ENCODE measurements around the gene NAA40.

NAA40 gene

DNA sequence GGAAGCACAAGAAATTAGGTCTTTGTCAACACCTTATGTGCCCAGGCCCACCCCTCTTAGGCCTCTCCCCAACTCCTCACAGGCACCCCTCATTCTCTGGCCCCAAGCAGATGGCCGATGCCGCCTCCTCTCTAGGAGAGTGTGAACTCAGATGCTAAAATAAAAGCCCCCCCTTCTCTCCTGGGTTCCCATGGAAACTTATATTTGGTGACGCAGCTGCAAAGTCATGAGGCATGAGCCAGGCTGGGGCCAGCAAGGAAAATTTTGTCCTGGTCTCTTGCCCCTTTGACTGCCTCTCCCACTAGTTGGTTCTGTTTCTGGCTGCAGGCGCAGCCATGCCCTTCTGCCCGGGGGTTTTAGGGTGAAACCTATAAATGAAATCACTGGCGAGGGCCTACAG is 33.6 kb upstream of the NAA40 start:
- DNase-seq (ENCODE audit: insufficient read length, low spot score), result no peak
- no peak for FAIRE-seq
- TF ChIP-seq PAX5 (IDR thresholded peaks at IDR 0.05; ENCODE audit: insufficient read depth, low read length, severe bottlenecking), result no peak

DNA sequence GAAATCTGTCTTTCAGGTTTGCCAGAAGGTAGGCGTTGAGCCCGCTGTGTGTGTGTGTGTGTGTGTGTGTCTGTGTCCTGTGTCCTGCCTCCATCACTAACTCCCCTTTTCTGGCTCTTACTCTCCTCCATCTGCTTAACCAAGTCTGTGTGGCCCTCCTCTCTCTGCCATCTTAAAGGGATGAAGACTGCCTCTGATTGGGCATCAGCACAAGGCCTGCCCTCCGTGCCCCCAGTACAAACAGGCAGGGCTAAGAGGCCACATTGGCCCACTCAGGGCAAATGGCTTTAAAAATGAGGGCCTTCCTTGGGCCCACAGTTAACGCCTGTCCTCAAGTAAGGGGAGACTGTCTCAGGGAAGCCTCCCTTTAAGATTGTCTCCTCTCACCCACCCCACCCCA is 32.7 kb upstream of the NAA40 start:
- FAIRE-seq (no peak), DNase-seq (ENCODE audit: insufficient read length, low spot score) (no peak)

DNA sequence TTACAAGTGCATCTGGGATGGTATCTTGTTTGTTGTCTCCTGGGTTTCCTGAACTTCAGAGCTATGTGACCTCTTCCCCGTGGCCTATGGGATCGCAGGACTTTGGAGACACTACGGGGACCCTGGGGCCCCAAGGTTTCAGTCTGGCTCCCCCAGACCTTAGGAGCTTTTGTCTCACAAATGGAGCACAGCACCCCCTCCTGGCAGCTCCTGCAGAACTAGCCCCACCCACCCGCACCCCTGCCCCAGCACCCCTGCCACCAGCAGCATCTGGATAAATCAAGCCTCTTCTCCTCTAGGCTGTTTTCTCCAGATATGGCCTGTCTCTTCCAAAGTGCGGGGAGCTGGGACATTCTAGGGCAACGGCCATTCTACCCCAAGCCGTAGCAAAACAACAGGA is 32.2 kb upstream of the NAA40 start:
- TF ChIP-seq POU2F2 (IDR thresholded peaks at IDR 0.05; ENCODE audit: low read depth, low read length) (no peak), PAX5 (IDR thresholded peaks at IDR 0.05; ENCODE audit: insufficient read depth, low read length, severe bottlenecking) (no peak)
- no peak for FAIRE-seq
- DNase-seq (ENCODE audit: insufficient read length, low spot score), result no peak

More for the DNA sequence above, 32.7 kb upstream of the NAA40 start:
- TF ChIP-seq POLR2AphosphoS5 (IDR thresholded peaks at IDR 0.05; ENCODE audit: low read depth, low read length) (no peak), PAX5 (IDR thresholded peaks at IDR 0.05; ENCODE audit: insufficient read depth, low read length, severe bottlenecking) (no peak), TAF1 (IDR thresholded peaks at IDR 0.05; ENCODE audit: low read depth, low read length) (no peak), SPI1 (IDR thresholded peaks at IDR 0.05; ENCODE audit: low read depth, low read length) (no peak), POLR2A (IDR thresholded peaks at IDR 0.05; ENCODE audit: low read depth, low read length) (no peak), POU2F2 (IDR thresholded peaks at IDR 0.05; ENCODE audit: low read depth, low read length) (no peak)

DNA sequence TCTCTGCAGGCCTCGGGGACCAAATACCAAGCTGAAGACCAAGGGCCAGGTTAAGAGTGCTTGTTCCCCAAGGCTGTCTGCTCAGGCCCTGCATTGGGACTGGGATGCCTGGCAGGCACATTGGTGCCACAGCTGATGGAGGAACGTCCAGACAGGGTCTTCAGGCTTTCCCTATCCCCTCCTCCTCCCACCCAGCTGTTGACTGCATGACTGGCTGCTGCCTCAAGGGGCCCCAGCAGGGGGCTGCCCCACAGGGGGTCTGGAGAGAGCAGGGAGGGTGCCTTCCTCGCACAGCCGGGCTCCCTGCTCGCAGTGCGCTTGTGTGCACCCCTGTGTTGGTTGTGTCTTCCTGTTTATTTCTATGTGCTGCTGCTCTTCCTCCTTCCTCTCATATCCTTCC is 31.7 kb upstream of the NAA40 start:
- TF ChIP-seq POLR2A (IDR thresholded peaks at IDR 0.05; ENCODE audit: low read depth, low read length) (no peak), PAX5 (IDR thresholded peaks at IDR 0.05; ENCODE audit: insufficient read depth, low read length, severe bottlenecking) (no peak), POU2F2 (IDR thresholded peaks at IDR 0.05; ENCODE audit: low read depth, low read length) (no peak), POLR2AphosphoS5 (IDR thresholded peaks at IDR 0.05; ENCODE audit: low read depth, low read length) (no peak), SPI1 (IDR thresholded peaks at IDR 0.05; ENCODE audit: low read depth, low read length) (no peak), TAF1 (IDR thresholded peaks at IDR 0.05; ENCODE audit: low read depth, low read length) (no peak)
- peak; percentile 16 for FAIRE-seq
- DNase-seq (ENCODE audit: insufficient read length, low spot score), result no peak

DNA sequence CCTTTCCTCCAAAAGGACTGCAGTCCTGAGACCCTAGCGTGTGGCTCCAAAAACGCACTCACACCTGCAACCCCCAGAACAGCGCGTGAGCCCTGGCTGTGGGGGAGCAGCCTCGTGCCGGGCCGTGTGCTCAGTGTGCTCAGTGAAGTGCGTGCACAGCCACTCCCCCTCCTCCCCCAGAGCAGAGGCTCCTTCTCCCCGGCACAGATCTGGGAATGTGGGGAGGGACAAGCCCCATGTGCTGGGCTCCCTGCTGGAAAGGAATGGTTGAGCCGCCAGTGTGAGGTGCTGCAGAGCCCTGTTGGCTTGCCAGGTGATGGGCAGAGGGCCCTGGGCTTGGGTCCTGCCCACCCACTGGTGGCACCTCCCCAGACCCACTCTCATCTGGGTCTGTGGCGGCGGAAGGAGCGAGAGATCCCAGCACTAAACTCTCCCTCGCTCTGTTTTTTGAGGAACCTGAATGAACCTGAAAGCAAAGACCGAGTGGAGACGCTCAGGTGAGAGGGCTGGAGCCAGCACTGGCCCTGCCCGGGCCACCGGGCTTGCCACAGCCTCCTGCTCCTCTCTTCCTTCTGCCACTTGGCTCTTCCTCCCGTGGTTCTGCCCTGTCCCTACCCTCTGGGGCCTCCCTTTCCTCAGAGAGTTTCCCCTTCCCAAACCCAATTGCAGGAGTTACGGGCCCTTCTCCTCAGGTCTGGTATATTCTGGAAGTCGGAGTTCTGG is 30.8 kb upstream of the NAA40 start:
- no peak for DNase-seq (ENCODE audit: insufficient read length, low spot score)
- no peak for FAIRE-seq
- no peak for TF ChIP-seq POLR2A (IDR thresholded peaks at IDR 0.05; ENCODE audit: low read depth, low read length)
- no peak for TF ChIP-seq POLR2AphosphoS5 (IDR thresholded peaks at IDR 0.05; ENCODE audit: low read depth, low read length)
- TF ChIP-seq TAF1 (IDR thresholded peaks at IDR 0.05; ENCODE audit: low read depth, low read length), result no peak
- TF ChIP-seq PAX5 (IDR thresholded peaks at IDR 0.05; ENCODE audit: insufficient read depth, low read length, severe bottlenecking), result no peak
- TF ChIP-seq POU2F2 (IDR thresholded peaks at IDR 0.05; ENCODE audit: low read depth, low read length), result no peak
- TF ChIP-seq SPI1 (IDR thresholded peaks at IDR 0.05; ENCODE audit: low read depth, low read length), result no peak

DNA sequence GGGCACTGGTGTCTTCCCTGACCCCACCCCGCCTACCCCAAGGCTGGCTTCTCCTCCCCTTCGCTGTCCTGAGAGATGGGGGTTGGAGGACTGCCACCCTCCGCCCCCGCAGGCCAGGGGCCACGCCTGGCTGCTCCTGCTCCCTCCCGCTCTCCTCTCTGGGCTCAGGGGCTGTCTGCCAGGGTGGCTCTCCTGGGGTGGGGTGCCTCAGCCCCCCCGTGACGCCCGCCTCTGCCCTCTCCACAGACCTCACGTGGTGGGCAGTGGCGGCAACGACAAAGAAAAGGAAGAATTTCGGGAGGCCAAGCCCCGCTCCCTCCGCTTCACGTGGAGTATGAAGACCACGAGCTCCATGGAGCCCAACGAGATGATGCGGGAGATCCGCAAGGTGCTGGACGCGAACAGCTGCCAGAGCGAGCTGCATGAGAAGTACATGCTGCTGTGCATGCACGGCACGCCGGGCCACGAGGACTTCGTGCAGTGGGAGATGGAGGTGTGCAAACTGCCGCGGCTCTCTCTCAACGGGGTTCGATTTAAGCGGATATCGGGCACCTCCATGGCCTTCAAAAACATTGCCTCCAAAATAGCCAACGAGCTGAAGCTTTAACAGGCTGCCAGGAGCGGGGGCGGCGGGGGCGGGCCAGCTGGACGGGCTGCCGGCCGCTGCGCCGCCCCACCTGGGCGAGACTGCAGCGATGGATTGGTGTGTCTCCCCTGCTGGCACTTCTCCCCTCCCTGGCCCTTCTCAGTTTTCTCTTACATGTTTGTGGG is 30.0 kb upstream of the NAA40 start:
- DNase-seq (ENCODE audit: insufficient read length, low spot score) (no peak), FAIRE-seq (no peak)
- TF ChIP-seq POLR2A (IDR thresholded peaks at IDR 0.05; ENCODE audit: low read depth, low read length) (no peak), POLR2AphosphoS5 (IDR thresholded peaks at IDR 0.05; ENCODE audit: low read depth, low read length) (no peak), PAX5 (IDR thresholded peaks at IDR 0.05; ENCODE audit: insufficient read depth, low read length, severe bottlenecking) (no peak), POU2F2 (IDR thresholded peaks at IDR 0.05; ENCODE audit: low read depth, low read length) (no peak), SPI1 (IDR thresholded peaks at IDR 0.05; ENCODE audit: low read depth, low read length) (no peak), TAF1 (IDR thresholded peaks at IDR 0.05; ENCODE audit: low read depth, low read length) (no peak)

DNA sequence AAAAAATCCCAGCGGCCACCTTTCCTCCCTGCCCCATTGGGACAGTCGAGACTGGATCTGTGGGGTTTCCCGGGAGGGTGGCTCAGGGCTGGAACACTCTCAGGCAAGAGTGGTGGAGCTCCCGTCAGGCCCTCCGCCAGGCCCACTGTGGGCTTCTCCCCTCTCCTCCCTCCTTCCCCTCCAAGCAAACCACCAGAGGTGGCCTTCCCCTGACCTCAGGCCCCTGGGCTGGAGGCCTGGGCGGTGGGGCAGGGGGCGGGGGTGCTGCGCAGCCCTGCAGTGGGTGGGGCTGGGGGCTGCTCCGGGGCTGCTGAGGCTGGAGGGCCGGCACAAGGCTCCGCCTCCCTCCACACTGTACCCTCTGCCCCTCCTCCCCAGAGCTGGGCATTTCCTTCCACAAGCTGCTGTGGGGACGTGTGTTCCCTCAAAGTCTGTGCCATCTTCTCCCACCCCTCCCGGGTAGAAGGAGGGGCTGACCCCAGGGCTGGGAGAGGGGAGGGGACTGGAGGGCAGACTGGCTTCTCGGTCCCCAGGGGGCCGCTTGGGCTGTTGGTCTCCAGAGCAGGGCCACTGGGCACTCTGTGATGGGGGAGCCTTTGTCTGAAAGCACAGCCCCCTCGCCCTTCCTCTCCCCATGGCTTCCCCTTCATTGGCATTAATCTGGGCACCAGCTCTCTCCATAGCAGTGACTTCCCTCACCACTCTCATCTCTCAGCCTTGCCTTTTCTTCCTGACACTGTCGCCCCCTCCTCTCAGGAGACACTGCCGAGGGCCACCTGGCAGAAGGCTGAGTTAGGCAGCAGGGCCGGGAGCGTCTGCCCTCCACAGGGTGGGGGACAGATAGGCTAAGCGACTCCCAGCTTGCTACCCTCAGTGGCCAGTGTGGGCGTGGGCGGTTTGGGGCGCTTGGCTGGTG is 29.0 kb upstream of the NAA40 start:
- TF ChIP-seq SPI1 (IDR thresholded peaks at IDR 0.05; ENCODE audit: low read depth, low read length) (no peak), POU2F2 (IDR thresholded peaks at IDR 0.05; ENCODE audit: low read depth, low read length) (no peak), POLR2A (IDR thresholded peaks at IDR 0.05; ENCODE audit: low read depth, low read length) (no peak)
- DNase-seq (ENCODE audit: insufficient read length, low spot score), result no peak
- FAIRE-seq, result no peak

DNA sequence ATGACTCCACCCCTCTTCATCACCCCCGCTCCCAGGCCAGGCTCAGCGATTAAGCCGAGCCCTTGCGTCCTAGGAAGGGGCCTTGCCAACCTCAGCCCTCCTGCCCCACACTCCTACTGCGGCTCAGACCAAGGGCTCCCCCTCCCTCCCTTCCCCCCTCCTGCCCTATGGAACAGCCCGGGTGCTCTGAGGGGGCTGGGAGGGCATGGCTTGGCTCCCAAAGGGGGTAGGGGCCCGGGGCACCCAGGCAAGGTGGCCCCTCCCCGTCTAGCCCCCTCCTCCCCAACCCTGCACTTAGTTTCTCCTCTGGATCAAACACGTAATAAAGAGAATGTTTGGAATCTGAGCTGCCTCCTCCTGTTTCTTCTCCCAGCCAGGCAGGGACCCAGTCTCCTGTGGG is 28.1 kb upstream of the NAA40 start:
- TF ChIP-seq PAX5 (IDR thresholded peaks at IDR 0.05; ENCODE audit: insufficient read depth, low read length, severe bottlenecking) (no peak), POLR2A (IDR thresholded peaks at IDR 0.05; ENCODE audit: low read depth, low read length) (no peak), TAF1 (IDR thresholded peaks at IDR 0.05; ENCODE audit: low read depth, low read length) (no peak), POU2F2 (IDR thresholded peaks at IDR 0.05; ENCODE audit: low read depth, low read length) (no peak), POLR2AphosphoS5 (IDR thresholded peaks at IDR 0.05; ENCODE audit: low read depth, low read length) (no peak), SPI1 (IDR thresholded peaks at IDR 0.05; ENCODE audit: low read depth, low read length) (no peak)
- DNase-seq (ENCODE audit: insufficient read length, low spot score) (no peak), FAIRE-seq (no peak)

DNA sequence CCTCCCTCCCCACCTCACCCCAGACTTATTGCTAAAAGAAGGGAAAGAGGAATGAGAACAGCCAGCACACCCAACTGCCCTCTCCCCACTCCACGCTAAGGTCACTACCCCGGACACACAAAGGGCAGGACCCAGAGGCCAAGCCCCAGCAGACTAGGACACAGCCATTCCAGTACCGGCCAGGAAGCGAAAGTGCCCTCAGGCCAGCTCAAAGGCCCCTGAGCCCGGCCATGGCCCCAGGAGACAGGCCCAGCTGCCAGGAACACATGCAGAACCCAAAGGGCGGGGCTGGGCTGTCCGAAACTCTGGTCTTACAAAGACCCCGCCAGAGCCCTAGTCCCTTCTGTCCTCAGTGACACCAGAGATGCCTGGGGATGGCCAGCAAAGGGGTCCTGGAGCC is 27.4 kb upstream of the NAA40 start:
- no peak for TF ChIP-seq TAF1 (IDR thresholded peaks at IDR 0.05; ENCODE audit: low read depth, low read length)
- no peak for TF ChIP-seq POU2F2 (IDR thresholded peaks at IDR 0.05; ENCODE audit: low read depth, low read length)
- TF ChIP-seq PAX5 (IDR thresholded peaks at IDR 0.05; ENCODE audit: insufficient read depth, low read length, severe bottlenecking), result no peak
- no peak for TF ChIP-seq POLR2AphosphoS5 (IDR thresholded peaks at IDR 0.05; ENCODE audit: low read depth, low read length)
- TF ChIP-seq SPI1 (IDR thresholded peaks at IDR 0.05; ENCODE audit: low read depth, low read length), result no peak
- no peak for TF ChIP-seq POLR2A (IDR thresholded peaks at IDR 0.05; ENCODE audit: low read depth, low read length)
- FAIRE-seq (no peak), DNase-seq (ENCODE audit: insufficient read length, low spot score) (no peak)
